ENCODE results near the gene HNRNPLL.
A peak's percentile ranks its signal among the peaks of the same experiment; 100 is the strongest.

The HNRNPLL gene

DNA sequence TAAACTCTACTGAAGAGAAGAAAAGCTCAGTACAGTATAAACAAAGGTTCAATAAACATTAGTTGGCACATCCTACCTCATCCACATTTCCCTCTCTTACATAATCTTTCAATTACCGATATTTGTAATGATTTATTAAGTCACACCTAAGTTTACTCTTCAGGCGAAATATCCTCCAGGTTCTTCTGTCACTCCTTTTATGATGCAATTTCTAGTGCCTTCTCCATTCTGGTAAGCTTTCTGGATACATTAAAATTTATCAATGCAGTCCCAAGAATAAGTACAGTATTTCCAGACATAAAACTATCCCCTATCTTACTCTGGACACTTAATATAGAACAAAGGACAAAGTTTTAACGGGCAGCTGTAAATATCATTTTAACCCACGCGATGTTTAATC is 5.6 kb downstream of the HNRNPLL start:
- Histone ChIP-seq H3K27me3 (ENCODE audit: insufficient read depth, low read length) (no peaks in the 10 kb centered on the region), H3K36me3 (ENCODE audit: control insufficient read depth in 1 of 2, insufficient read depth in 2 of 2, low read length in 2 of 2) (no peaks in the 10 kb centered on the region), H3K14ac (ENCODE audit: low read length) (no peak overlapping the region), H3K18ac (ENCODE audit: low read length) (no peak overlapping the region), H3K9me3 (ENCODE audit: insufficient read depth, low read depth, low read length) (no peaks in the 10 kb centered on the region), H3K23ac (ENCODE audit: low read length) (no peak overlapping the region), H3K79me1 (ENCODE audit: low read length) (peaks cover 7% of the 10 kb centered on the region), H2BK120ac (ENCODE audit: insufficient read depth, low read length, poor library complexity) (no peak overlapping the region), H4K12ac (ENCODE audit: low read depth, low read length) (no peak overlapping the region), H3K9ac (ENCODE audit: low read length) (no peak overlapping the region), H3K4me1 (ENCODE audit: control insufficient read depth in 1 of 2, insufficient read depth in 2 of 2, low read length in 2 of 2) (peaks cover 3 to 7% of the 10 kb centered on the region in 2 experiments), H3K4me3 (ENCODE audit: low read depth, low read length) (no peak overlapping the region), H3K27ac (ENCODE audit: low read depth, low read length) (no peak overlapping the region), H2BK12ac (ENCODE audit: low read length) (no peak overlapping the region), H3K4ac (ENCODE audit: low read depth, low read length) (no peak overlapping the region), H2AK5ac (ENCODE audit: low read length) (no peak overlapping the region), H4K8ac (ENCODE audit: low read depth, low read length) (no peak overlapping the region), H2AFZ (ENCODE audit: insufficient read depth, low read length, poor library complexity) (no peak overlapping the region), H3K79me2 (ENCODE audit: control insufficient read depth, insufficient read depth, low read length, poor library complexity) (peaks cover 18% of the 10 kb centered on the region), H4K91ac (ENCODE audit: low read depth, low read length) (no peak overlapping the region), H3K4me2 (ENCODE audit: low read length) (no peak overlapping the region), H2BK5ac (ENCODE audit: low read depth, low read length, poor library complexity) (no peak overlapping the region)
- 100% methylated on average over 1 of the region's 5 CpGs for WGBS (ENCODE audit: extremely low coverage, insufficient coverage, insufficient read length)
- DNase-seq = no peak

GRCh38 chr2:38596229-38596628 is 6.5 kb downstream of the HNRNPLL start:
- Histone ChIP-seq H2AFZ (ENCODE audit: insufficient read depth, low read length, poor library complexity) (no peak overlapping the region), H3K4ac (ENCODE audit: low read depth, low read length) (peak overlapping the region; percentile 29), H3K14ac (ENCODE audit: low read length) (no peak overlapping the region), H3K79me2 (ENCODE audit: control insufficient read depth, insufficient read depth, low read length, poor library complexity) (peaks cover 15% of the 10 kb centered on the region), H4K8ac (ENCODE audit: low read depth, low read length) (no peak overlapping the region), H4K91ac (ENCODE audit: low read depth, low read length) (no peak overlapping the region), H2BK12ac (ENCODE audit: low read length) (no peak overlapping the region), H3K9me3 (ENCODE audit: insufficient read depth, low read depth, low read length) (no peaks in the 10 kb centered on the region), H3K36me3 (ENCODE audit: control insufficient read depth in 1 of 2, insufficient read depth in 2 of 2, low read length in 2 of 2) (no peaks in the 10 kb centered on the region), H3K79me1 (ENCODE audit: low read length) (peaks cover 3% of the 10 kb centered on the region), H3K4me2 (ENCODE audit: low read length) (no peak overlapping the region), H3K27me3 (ENCODE audit: insufficient read depth, low read length) (no peaks in the 10 kb centered on the region), H3K18ac (ENCODE audit: low read length) (no peak overlapping the region), H3K9ac (ENCODE audit: low read length) (no peak overlapping the region), H2AK5ac (ENCODE audit: low read length) (no peak overlapping the region), H3K23ac (ENCODE audit: low read length) (no peak overlapping the region), H3K4me1 (ENCODE audit: control insufficient read depth in 1 of 2, insufficient read depth in 2 of 2, low read length in 2 of 2) (peaks cover 3 to 7% of the 10 kb centered on the region in 2 experiments), H2BK120ac (ENCODE audit: insufficient read depth, low read length, poor library complexity) (no peak overlapping the region), H3K27ac (ENCODE audit: low read depth, low read length) (no peak overlapping the region), H4K12ac (ENCODE audit: low read depth, low read length) (no peak overlapping the region), H2BK5ac (ENCODE audit: low read depth, low read length, poor library complexity) (no peak overlapping the region), H3K4me3 (ENCODE audit: low read depth, low read length) (no peak overlapping the region)
- no CpG with 5 or more reads among the region's 6 CpGs for WGBS (ENCODE audit: extremely low coverage, insufficient coverage, insufficient read length)
- DNase-seq = no peak

DNA sequence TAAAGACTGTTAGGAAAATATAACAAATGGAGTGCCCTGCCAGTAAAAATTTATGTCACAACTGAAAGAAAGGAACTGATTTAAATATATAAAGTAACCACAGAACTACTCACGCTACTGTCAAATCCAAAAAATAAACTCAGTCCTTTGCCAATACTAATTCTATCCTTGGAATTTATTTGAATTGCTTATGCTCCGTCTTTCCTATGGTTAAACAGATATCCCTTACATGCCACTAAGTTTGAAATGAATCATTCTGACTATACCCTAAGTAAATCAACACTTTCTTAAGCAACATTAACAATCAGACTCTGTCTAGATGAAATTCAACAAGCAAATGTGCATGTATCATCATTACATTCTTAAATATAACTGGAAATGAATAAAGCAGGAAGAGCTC is 9.8 kb downstream of the HNRNPLL start:
- H3K79me1 ChIP-seq (ENCODE audit: low read length) = no peaks in the 10 kb centered on the region
- no peak for DNase-seq
- no CpG with 5 or more reads among the region's 2 CpGs for WGBS (ENCODE audit: extremely low coverage, insufficient coverage, insufficient read length)
- H3K79me2 ChIP-seq (ENCODE audit: control insufficient read depth, insufficient read depth, low read length, poor library complexity) = peaks cover 11% of the 10 kb centered on the region
- no peaks in the 10 kb centered on the region for H3K9me3 ChIP-seq (ENCODE audit: insufficient read depth, low read depth, low read length)
- H2BK120ac ChIP-seq (ENCODE audit: insufficient read depth, low read length, poor library complexity) = no peak overlapping the region
- no peak overlapping the region for H3K23ac ChIP-seq (ENCODE audit: low read length)
- no peak overlapping the region for H3K4me3 ChIP-seq (ENCODE audit: low read depth, low read length)
- no peak overlapping the region for H3K27ac ChIP-seq (ENCODE audit: low read depth, low read length)
- no peak overlapping the region for H4K91ac ChIP-seq (ENCODE audit: low read depth, low read length)
- H4K12ac ChIP-seq (ENCODE audit: low read depth, low read length) = no peak overlapping the region
- H4K8ac ChIP-seq (ENCODE audit: low read depth, low read length) = no peak overlapping the region
- no peak overlapping the region for H2AFZ ChIP-seq (ENCODE audit: insufficient read depth, low read length, poor library complexity)
- H3K18ac ChIP-seq (ENCODE audit: low read length) = no peak overlapping the region
- no peak overlapping the region for H3K14ac ChIP-seq (ENCODE audit: low read length)
- H3K4me1 ChIP-seq (ENCODE audit: control insufficient read depth in 1 of 2, insufficient read depth in 2 of 2, low read length in 2 of 2) = no peaks in the 10 kb centered on the region
- no peak overlapping the region for H2BK12ac ChIP-seq (ENCODE audit: low read length)
- no peak overlapping the region for H3K9ac ChIP-seq (ENCODE audit: low read length)
- H3K4ac ChIP-seq (ENCODE audit: low read depth, low read length) = no peak overlapping the region
- no peak overlapping the region for H2AK5ac ChIP-seq (ENCODE audit: low read length)
- no peak overlapping the region for H3K4me2 ChIP-seq (ENCODE audit: low read length)
- H2BK5ac ChIP-seq (ENCODE audit: low read depth, low read length, poor library complexity) = no peak overlapping the region
- H3K36me3 ChIP-seq (ENCODE audit: control insufficient read depth in 1 of 2, insufficient read depth in 2 of 2, low read length in 2 of 2) = peaks cover 0 to 2% of the 10 kb centered on the region in 2 experiments
- no peaks in the 10 kb centered on the region for H3K27me3 ChIP-seq (ENCODE audit: insufficient read depth, low read length)

DNA sequence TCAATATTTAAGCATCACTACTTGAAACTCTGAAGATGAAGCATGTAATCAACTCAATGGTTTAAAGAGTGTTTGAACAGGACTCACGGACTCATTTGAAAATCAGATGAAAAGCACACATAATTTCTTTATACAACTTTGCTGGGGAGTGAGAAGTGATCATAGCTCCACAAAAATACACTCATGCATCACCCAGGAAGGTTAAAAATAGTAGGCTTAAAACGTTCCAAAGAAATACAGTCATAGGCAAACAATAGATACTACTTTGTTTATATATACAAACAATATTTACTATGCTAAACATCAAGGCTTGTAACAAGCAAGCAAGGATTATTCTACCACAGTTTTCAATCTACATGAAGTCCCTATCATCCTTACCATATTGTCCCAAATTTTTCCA is 11.6 kb downstream of the HNRNPLL start:
- no peak overlapping the region for H2AFZ ChIP-seq (ENCODE audit: insufficient read depth, low read length, poor library complexity)
- H3K4me3 ChIP-seq (ENCODE audit: low read depth, low read length) = no peak overlapping the region
- H2BK5ac ChIP-seq (ENCODE audit: low read depth, low read length, poor library complexity) = no peak overlapping the region
- no peak overlapping the region for H3K14ac ChIP-seq (ENCODE audit: low read length)
- no peak overlapping the region for H2BK12ac ChIP-seq (ENCODE audit: low read length)
- H3K4me1 ChIP-seq (ENCODE audit: control insufficient read depth in 1 of 2, insufficient read depth in 2 of 2, low read length in 2 of 2) = no peaks in the 10 kb centered on the region
- no peak overlapping the region for H4K91ac ChIP-seq (ENCODE audit: low read depth, low read length)
- no peak for DNase-seq
- no peaks in the 10 kb centered on the region for H3K79me1 ChIP-seq (ENCODE audit: low read length)
- no peaks in the 10 kb centered on the region for H3K9me3 ChIP-seq (ENCODE audit: insufficient read depth, low read depth, low read length)
- no peak overlapping the region for H3K9ac ChIP-seq (ENCODE audit: low read length)
- H3K27me3 ChIP-seq (ENCODE audit: insufficient read depth, low read length) = no peaks in the 10 kb centered on the region
- H3K27ac ChIP-seq (ENCODE audit: low read depth, low read length) = no peak overlapping the region
- H2BK120ac ChIP-seq (ENCODE audit: insufficient read depth, low read length, poor library complexity) = no peak overlapping the region
- no peak overlapping the region for H3K4me2 ChIP-seq (ENCODE audit: low read length)
- H3K79me2 ChIP-seq (ENCODE audit: control insufficient read depth, insufficient read depth, low read length, poor library complexity) = peaks cover 7% of the 10 kb centered on the region
- no peak overlapping the region for H4K8ac ChIP-seq (ENCODE audit: low read depth, low read length)
- no peak overlapping the region for H2AK5ac ChIP-seq (ENCODE audit: low read length)
- no peak overlapping the region for H3K18ac ChIP-seq (ENCODE audit: low read length)
- WGBS (ENCODE audit: extremely low coverage, insufficient coverage, insufficient read length) = no CpG with 5 or more reads among the region's 2 CpGs
- H3K36me3 ChIP-seq (ENCODE audit: control insufficient read depth in 1 of 2, insufficient read depth in 2 of 2, low read length in 2 of 2) = peaks cover 2% of the 10 kb centered on the region in 2 experiments
- peak overlapping the region; percentile 79 for H3K4ac ChIP-seq (ENCODE audit: low read depth, low read length)
- H3K23ac ChIP-seq (ENCODE audit: low read length) = no peak overlapping the region
- H4K12ac ChIP-seq (ENCODE audit: low read depth, low read length) = no peak overlapping the region

Data from trophoblast cell (in vitro differentiated cells and primary cell).